Mucosa of descending colon (tissue), 3 donors: ENCODE results near the gene EHD3. TPM values are rescaled to one million over a fixed set of nuclear protein-coding genes. Genes with fewer than 3 reads are reported as not detected.

Experiments used
- ATAC-seq: fragments of 200-7000 bp; cut with Tn5 transposase; one replicate; pipeline ENCODE4 v1.9.1; 2020; ENCODE audit warnings: mild to moderate bottlenecking, moderate library complexity
- DNase-seq, 3 donors: peaks; one replicate each; pipeline ENCODE4 v3.0.0-alpha.2; 2020
- H3K36me3 ChIP-seq: fragments of 200-600 bp; one replicate; pipeline ENCODE4 v1.8.0; 2021; ENCODE audit warnings: low read depth, mild to moderate bottlenecking
- H3K4me1 ChIP-seq: fragments of 200-600 bp; one replicate; pipeline ENCODE4 v1.8.0; 2021; ENCODE audit warnings: low read depth, mild to moderate bottlenecking
- H3K4me3 ChIP-seq: fragments of 200-600 bp; one replicate; pipeline ENCODE4 v1.8.0; 2021; ENCODE audit warnings: mild to moderate bottlenecking
- H3K9me3 ChIP-seq: fragments of 200-600 bp; one replicate; pipeline ENCODE4 v1.8.0; 2021; ENCODE audit warnings: mild to moderate bottlenecking
- intact Hi-C, 2 donors: fragments of 100-400 bp; cut with DNase I in 1 of 2; cut with micrococcal nuclease in 1 of 2; formaldehyde crosslinking; loops; one replicate each; pipeline versions ENCODE4 v1.11.0 to v1.11.1; 2022; cut with DNase I, micrococcal nuclease
- total RNA-seq, 3 donors: library from RNA; stranded (reverse); fragmentation: NEBNext Ultra II Directional in 2 of 3; extraction: Animal tissue kit (Norgen Biotek cat#: 25700) in 2 of 3; gene quantifications; one replicate each; pipeline versions ENCODE4 v1.2.1 to v1.2.4, GENCODE V29; 2021 to 2023
- TF ChIP-seq, protein P1 (sequence below): fragments of 200-600 bp; IDR thresholded peaks from one replicate; pipeline ENCODE4 v1.8.0; 2022; ENCODE audit warnings: antibody characterized with exemption, mild to moderate bottlenecking
- donor health status: DM: no; HTN: no; CAD: no; lungs with moderate emphysema.
- donor health status: DM: no; HTN: no; CAD: no.
- donor health status: DM: no; HTN: yes; CAD: no.

EHD3 gene
- total RNA-seq, 3 donors from 2014 or later, result 0.87 to 4.4 (median 1.9) TPM

DNA sequence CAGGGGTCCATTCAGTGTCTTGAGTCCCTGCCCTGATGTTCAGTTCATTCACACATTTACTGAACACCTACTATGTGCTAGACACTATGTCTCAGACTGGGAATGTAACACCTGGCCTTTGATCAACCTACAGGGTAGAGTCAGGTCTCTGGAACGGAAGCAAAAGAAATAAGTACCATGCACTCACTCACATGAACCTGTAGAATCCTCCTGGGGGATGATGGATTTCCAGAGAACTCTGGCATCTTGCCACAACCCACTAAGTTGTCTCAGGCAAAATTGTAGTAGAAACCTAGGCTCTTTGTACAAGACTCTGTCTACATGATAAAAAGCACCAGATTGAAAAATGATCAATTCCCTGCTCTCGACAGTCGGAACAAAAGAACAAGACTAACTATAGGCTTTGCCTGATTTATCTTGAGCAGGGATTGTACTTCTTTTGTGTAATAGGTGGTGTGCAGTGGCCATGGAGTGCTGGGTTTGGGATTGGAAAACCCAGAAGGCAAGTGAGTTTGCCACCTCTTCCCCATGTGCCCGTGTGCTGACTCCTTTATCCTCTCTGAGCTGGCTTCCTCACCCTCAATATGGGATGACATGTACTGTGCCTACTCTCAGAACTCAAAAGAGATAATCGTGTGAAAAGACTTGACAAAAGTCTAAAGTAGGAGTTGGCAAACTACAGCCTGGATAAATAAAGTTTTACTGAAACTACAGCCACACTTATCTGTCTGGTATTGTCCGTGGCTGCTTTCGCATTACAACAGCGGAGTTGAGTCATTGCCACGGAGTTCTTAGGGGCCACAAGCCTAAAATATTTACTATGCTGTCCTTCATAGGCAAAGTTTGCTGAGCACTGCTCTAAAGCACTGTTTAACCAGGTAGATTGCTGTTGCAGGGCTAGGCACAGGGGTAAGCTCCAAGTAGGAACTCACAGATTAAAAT, 21.0 kb upstream of the EHD3 start:
- no peaks in the 10 kb centered on the region for H3K36me3 ChIP-seq
- no peak overlapping the region for H3K4me3 ChIP-seq
- ATAC-seq, result no peak
- intact Hi-C loops, result no loop called here
- TF ChIP-seq, protein P1, sequence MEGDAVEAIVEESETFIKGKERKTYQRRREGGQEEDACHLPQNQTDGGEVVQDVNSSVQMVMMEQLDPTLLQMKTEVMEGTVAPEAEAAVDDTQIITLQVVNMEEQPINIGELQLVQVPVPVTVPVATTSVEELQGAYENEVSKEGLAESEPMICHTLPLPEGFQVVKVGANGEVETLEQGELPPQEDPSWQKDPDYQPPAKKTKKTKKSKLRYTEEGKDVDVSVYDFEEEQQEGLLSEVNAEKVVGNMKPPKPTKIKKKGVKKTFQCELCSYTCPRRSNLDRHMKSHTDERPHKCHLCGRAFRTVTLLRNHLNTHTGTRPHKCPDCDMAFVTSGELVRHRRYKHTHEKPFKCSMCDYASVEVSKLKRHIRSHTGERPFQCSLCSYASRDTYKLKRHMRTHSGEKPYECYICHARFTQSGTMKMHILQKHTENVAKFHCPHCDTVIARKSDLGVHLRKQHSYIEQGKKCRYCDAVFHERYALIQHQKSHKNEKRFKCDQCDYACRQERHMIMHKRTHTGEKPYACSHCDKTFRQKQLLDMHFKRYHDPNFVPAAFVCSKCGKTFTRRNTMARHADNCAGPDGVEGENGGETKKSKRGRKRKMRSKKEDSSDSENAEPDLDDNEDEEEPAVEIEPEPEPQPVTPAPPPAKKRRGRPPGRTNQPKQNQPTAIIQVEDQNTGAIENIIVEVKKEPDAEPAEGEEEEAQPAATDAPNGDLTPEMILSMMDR, result no peak
- DNase-seq, result no peak
- no peaks in the 10 kb centered on the region for H3K9me3 ChIP-seq
- no peaks in the 10 kb centered on the region for H3K4me1 ChIP-seq

DNA sequence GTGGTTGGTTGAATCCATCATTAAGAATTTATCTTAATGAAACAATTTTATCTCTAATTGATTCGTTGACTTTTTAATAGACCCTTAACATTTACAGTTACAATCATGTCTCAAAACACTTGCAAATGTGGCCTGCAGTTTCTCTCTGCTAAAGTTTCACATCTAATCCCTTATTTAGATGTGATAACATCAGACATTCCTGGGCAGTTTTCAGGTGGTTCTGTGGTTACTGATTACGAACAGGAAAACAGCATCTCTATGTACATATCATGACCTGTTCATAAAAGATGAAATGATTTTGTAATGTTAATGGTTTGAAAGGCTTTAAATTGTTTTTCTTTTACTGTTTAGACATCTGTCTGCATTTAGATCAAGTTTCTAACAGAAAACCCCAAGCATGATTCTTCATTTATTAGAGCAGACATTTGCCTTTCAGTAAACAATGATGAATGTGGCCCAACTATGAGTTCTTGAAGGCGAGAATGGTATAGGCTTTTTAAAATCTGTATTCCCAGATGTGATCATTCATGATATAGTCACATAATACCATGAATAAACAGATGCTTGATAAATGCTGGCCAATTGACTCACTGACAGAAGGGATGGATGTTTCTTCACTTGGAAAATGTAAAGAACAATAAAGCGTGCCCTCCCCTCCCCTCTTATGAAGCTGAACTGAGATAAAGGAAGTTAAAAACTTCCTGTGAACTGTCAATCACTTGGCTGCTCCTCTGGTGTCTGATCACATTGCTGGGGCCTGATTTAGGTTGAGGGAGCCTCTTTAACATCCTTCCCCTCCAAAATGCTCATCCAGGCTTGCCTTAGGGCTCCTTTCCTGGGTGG, 20.1 kb upstream of the EHD3 start:
- no peak for ATAC-seq
- TF ChIP-seq, protein P1, result no peak
- DNase-seq, result no peak
- H3K4me3 ChIP-seq, result no peak overlapping the region
- H3K4me1 ChIP-seq, result no peaks in the 10 kb centered on the region
- intact Hi-C loops, result no loop called here
- H3K9me3 ChIP-seq, result no peaks in the 10 kb centered on the region
- no peaks in the 10 kb centered on the region for H3K36me3 ChIP-seq

DNA sequence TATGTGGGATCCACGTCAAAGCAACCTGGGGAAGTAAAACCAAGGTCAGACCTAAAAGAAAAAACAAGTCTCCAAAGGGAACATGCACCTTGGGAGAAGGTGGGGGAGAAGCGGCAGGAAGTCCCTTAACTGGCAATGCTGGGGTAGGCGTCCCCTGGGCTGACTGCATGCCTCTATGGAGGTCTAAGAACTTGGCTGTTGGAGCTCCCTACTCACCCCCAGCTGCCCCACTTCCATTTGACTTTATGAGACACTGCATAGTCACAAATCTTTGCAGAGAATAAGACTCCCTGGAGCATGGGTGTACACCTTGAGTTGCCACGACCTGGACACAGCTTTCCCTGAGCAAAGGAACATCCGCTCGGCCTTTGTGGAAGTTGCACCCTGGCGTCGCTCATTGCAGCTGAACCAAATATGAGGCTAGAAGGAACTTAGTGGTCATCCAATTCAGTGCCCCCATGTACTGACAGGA, 19.5 kb upstream of the EHD3 start:
- no peaks in the 10 kb centered on the region for H3K36me3 ChIP-seq
- no peaks in the 10 kb centered on the region for H3K4me1 ChIP-seq
- DNase-seq, result no peak
- no peak overlapping the region for H3K4me3 ChIP-seq
- no peaks in the 10 kb centered on the region for H3K9me3 ChIP-seq
- TF ChIP-seq, protein P1, result no peak
- intact Hi-C loops, result no loop called here
- no peak for ATAC-seq

DNA sequence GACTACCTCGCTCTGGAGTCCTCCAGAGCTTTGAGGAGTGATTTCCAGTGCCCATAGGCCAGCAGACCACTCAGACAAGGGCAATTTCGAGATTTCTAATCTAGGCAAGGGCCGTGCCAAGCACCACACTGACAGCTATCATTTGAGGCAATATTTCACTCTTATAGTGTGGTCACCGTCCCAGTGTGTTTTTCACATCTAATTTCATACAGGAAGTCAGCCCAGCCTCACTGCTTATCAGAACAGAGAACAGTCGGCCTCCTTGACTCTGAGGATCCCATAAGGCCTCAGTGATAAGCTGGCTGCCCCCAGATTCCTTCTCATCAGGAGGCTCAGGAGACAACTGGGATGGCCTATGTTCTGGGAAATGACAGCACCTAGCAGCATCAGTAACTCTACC, 17.2 kb upstream of the EHD3 start:
- TF ChIP-seq, protein P1, result no peak
- H3K9me3 ChIP-seq, result no peaks in the 10 kb centered on the region
- intact Hi-C loops, result no loop called here
- H3K4me1 ChIP-seq, result no peaks in the 10 kb centered on the region
- H3K36me3 ChIP-seq, result no peaks in the 10 kb centered on the region
- no peak for DNase-seq
- no peak overlapping the region for H3K4me3 ChIP-seq
- no peak for ATAC-seq

DNA sequence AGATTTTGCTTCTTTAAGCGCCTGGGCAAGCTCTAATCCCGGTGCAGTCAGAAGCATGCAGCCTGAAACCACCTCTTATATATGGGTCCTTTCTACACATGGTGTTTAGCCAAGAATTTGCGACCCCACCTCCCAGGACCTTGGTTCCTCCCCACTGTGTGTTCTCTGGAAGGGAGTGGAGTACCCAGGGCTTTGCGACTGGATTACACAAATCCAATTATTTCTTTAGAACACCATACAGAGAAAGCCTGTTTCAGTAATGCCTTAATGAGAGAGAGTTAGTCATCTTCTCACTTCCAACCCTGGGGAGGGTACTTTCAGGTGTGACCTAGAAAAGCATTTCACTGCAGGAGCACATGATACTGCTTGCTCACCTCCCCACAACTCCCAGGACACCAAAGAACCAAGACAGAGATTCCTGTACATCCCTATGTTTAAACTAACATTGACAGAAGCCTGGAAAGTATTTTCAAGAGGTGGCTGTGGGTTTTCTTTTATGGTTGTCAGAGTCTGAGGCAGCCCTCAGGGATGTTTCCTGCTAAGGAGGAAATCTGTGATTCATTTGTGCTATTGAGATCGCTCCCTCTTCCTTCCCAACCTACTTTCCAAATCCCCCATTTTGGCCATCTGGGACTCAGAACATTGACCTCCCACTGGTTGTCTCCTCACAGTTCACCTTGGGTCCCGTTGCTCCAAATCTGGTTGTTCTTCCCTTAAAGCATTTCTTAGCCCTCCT, 16.3 kb upstream of the EHD3 start, which contains the start of gene CAPN14:
CAPN14 (minus strand) TSS at position 51 of the 736 bp plus-strand sequence. CDS start 12,068 bp downstream, outside the sequence.
- no peaks in the 10 kb centered on the region for H3K4me1 ChIP-seq
- no peak for ATAC-seq
- intact Hi-C loops, result no loop called here
- H3K9me3 ChIP-seq, result no peaks in the 10 kb centered on the region
- H3K36me3 ChIP-seq, result no peaks in the 10 kb centered on the region
- no peak for DNase-seq
- no peak within 1 kb of the TSS for H3K4me3 ChIP-seq
- TF ChIP-seq, protein P1, result no peak
